Activated B cell treated with CpG ODN at 0.5 μM for 24 hours (primary cell): ENCODE data around the gene AP5M1. TPM values are rescaled to one million over a fixed set of nuclear protein-coding genes. Genes with fewer than 3 reads are reported as not detected.
A peak's percentile ranks its signal among the peaks of the same experiment; 100 is the strongest.
"Not testable (repeated sequence)": the region's sequence is repeated elsewhere in the genome, so short reads cannot be mapped to it uniquely, and the experiment has no call there.

ENCODE experiments used
- ATAC-seq: fragments of 200-7000 bp; cut with Tn5 transposase; one replicate; pipeline ENCODE4 v1.10.0; 2021; ENCODE audit warnings: low read depth, mild to moderate bottlenecking, moderate library complexity
- CTCF ChIA-PET: fragments of 350-600 bp; sonication (Branson Sonifier 250); formaldehyde crosslinking; loops from one replicate; lab custom pipeline; 2021; ENCODE audit warnings: antibody characterized with exemption; lab: Charles Lee
- POLR2A ChIA-PET: fragments of 350-600 bp; sonication (Branson Sonifier 250); formaldehyde crosslinking; loops from one replicate; lab custom pipeline; 2021; ENCODE audit warnings: antibody characterized with exemption; lab: Charles Lee
- DNase-seq: peaks from one replicate; pipeline ENCODE4 v3.0.0; 2022
- H3K27ac Mint-ChIP-seq: one replicate; pipeline ENCODE4 v1.8.0; 2020; ENCODE audit warnings: mixed read lengths
- H3K27me3 Mint-ChIP-seq: one replicate; pipeline ENCODE4 v1.8.0; 2021; ENCODE audit warnings: mixed read lengths
- H3K36me3 Mint-ChIP-seq: one replicate; pipeline ENCODE4 v1.8.0; 2021; ENCODE audit warnings: low read depth, mixed read lengths
- H3K4me1 Mint-ChIP-seq: one replicate; pipeline ENCODE4 v1.8.0; 2021; ENCODE audit warnings: mixed read lengths
- H3K4me3 Mint-ChIP-seq: one replicate; pipeline ENCODE4 v1.8.0; 2020; ENCODE audit warnings: mild to moderate bottlenecking, mixed read lengths
- H3K9me3 Mint-ChIP-seq: one replicate; pipeline ENCODE4 v1.8.0; 2020; ENCODE audit warnings: mixed read lengths
- CTCF ChIP-seq: fragments of 200-600 bp; IDR thresholded peaks from one replicate; pipeline ENCODE4 v1.8.0; 2022; ENCODE audit warnings: antibody characterized with exemption, mild to moderate bottlenecking
- intact Hi-C: fragments of 100-400 bp; cut with micrococcal nuclease; formaldehyde crosslinking; loops from one replicate; pipeline ENCODE4 v1.15.1; 2024
- total RNA-seq: library from RNA; stranded (reverse); gene quantifications from 2 replicates; pipeline ENCODE4 v1.2.3, GENCODE V29; 2022

The AP5M1 gene
- total RNA-seq: 48.4 and 54.6 TPM in 2 replicates

GRCh38 chr14:57268161-57269069, at the start of gene AP5M1, which contains the start of gene EXOC5:
Gene AP5M1 (plus strand): TSS chr14:57268971. CDS start chr14:57269315, 344 bp downstream.
Gene EXOC5 (minus strand): TSS chr14:57268905. CDS start chr14:57268648, 257 bp downstream.
- DNase-seq: peak; percentile 85
- intact Hi-C loops: loop anchor here (1.0 to 10.0 kb wide), 10 partner anchors 58 to 1996 kb away; partner anchors contain the start of genes ACTR10, ATG14, DACT1 and KTN1
- H3K4me1 Mint-ChIP-seq: peaks cover 61% of the 10 kb centered on the region
- no peak for TF ChIP-seq CTCF
- ChIA-PET CTCF (interaction anchor here (0.7 kb wide), 1 partner anchor 122 kb away, joined by 3 read pairs; the partner anchor contains the start of gene NAA30), POLR2A (interaction anchor here (0.7 to 2.5 kb wide), 7 partner anchors 15 to 1159 kb away, joined by 3 to 32 read pairs (median 5); partner anchors contain the start of genes KIAA0586, NAA30, PELI2 and TIMM9)
- H3K27me3 Mint-ChIP-seq: no peaks in the 10 kb centered on the region
- peak within 1 kb of the TSS; percentile 98 for H3K27ac Mint-ChIP-seq
- H3K4me3 Mint-ChIP-seq: peak within 1 kb of the TSS; percentile 98
- peak; percentile 83 for ATAC-seq
- no peaks in the 10 kb centered on the region for H3K9me3 Mint-ChIP-seq
- peaks cover 19% of the 10 kb centered on the region for H3K36me3 Mint-ChIP-seq

GRCh38 chr14:57221931-57222330, 46.8 kb upstream of the AP5M1 start:
- peaks cover 61% of the 10 kb centered on the region for H3K36me3 Mint-ChIP-seq
- no peaks in the 10 kb centered on the region for H3K9me3 Mint-ChIP-seq

GRCh38 chr14:57227083-57227482, 41.7 kb upstream of the AP5M1 start:
- no peak for TF ChIP-seq CTCF
- ATAC-seq (no peak), DNase-seq (no peak)
- Mint-ChIP-seq H3K4me3 (no peak overlapping the region), H3K27ac (no peak overlapping the region), H3K36me3 (peaks cover 60% of the 10 kb centered on the region), H3K27me3 (no peaks in the 10 kb centered on the region), H3K4me1 (no peaks in the 10 kb centered on the region), H3K9me3 (peaks cover 3% of the 10 kb centered on the region)
- ChIA-PET CTCF (no interaction called here), POLR2A (no interaction called here)
- intact Hi-C loops: loop anchor here (5.0 kb wide), 1 partner anchor 65 kb away; no protein-coding TSS in a partner anchor

More at GRCh38 chr14:57221931-57222330, 46.8 kb upstream of the AP5M1 start:
- CTCF ChIA-PET: no interaction called here
- POLR2A ChIA-PET: no interaction called here
- DNase-seq (no peak), ATAC-seq (no peak)
- no peak for TF ChIP-seq CTCF
- no peak overlapping the region for H3K4me3 Mint-ChIP-seq
- intact Hi-C loops: no loop called here
- H3K27me3 Mint-ChIP-seq: no peaks in the 10 kb centered on the region
- H3K4me1 Mint-ChIP-seq: no peaks in the 10 kb centered on the region
- H3K27ac Mint-ChIP-seq: no peak overlapping the region

- POLR2A ChIA-PET: not testable (repeated sequence)
- intact Hi-C loops: loop anchor here (5.0 kb wide), 1 partner anchor 64 kb away; no protein-coding TSS in a partner anchor
Observed at GRCh38 chr14:57228320-57228719, 40.5 kb upstream of the AP5M1 start.

GRCh38 chr14:57232006-57232405, 36.8 kb upstream of the AP5M1 start:
- H3K4me3 Mint-ChIP-seq: no peak overlapping the region
- ATAC-seq: no peak
- H3K9me3 Mint-ChIP-seq: peaks cover 3% of the 10 kb centered on the region
- DNase-seq: no peak
- H3K36me3 Mint-ChIP-seq: peaks cover 56% of the 10 kb centered on the region
- TF ChIP-seq CTCF: no peak
- POLR2A ChIA-PET: interaction anchor here (0.8 kb wide), 1 partner anchor 19 kb away, joined by 3 read pairs; no protein-coding TSS in a partner anchor
- H3K4me1 Mint-ChIP-seq: no peaks in the 10 kb centered on the region
- H3K27me3 Mint-ChIP-seq: no peaks in the 10 kb centered on the region
- intact Hi-C loops: no loop called here
- no peak overlapping the region for H3K27ac Mint-ChIP-seq
- CTCF ChIA-PET: no interaction called here

More at GRCh38 chr14:57228320-57228719, 40.5 kb upstream of the AP5M1 start:
- H3K4me3 Mint-ChIP-seq, H3K4me1 Mint-ChIP-seq, H3K9me3 Mint-ChIP-seq, DNase-seq, H3K27ac Mint-ChIP-seq, ATAC-seq, H3K27me3 Mint-ChIP-seq, CTCF ChIA-PET: not testable (repeated sequence)
- H3K36me3 Mint-ChIP-seq: peaks cover 63% of the 10 kb centered on the region

- H3K27ac Mint-ChIP-seq, CTCF ChIA-PET, intact Hi-C loops, H3K4me3 Mint-ChIP-seq, H3K27me3 Mint-ChIP-seq, DNase-seq, POLR2A ChIA-PET, H3K4me1 Mint-ChIP-seq, ATAC-seq, H3K9me3 Mint-ChIP-seq: not testable (repeated sequence)
- H3K36me3 Mint-ChIP-seq: peaks cover 45% of the 10 kb centered on the region
Observed at GRCh38 chr14:57240115-57240514, 28.7 kb upstream of the AP5M1 start.
